ENCODE data around the gene ZFP57.
"Not testable (repeated sequence)": the region's sequence is repeated elsewhere in the genome, so short reads cannot be mapped to it uniquely, and the experiment has no call there.

The ZFP57 gene

GRCh38 chr6:29694637-29695036, 13.7 kb upstream of the ZFP57 start:
- DNase-seq: no peak

- no peak for DNase-seq
Observed at GRCh38 chr6:29685718-29686326, 4.9 kb upstream of the ZFP57 start.

GRCh38 chr6:29681811-29682210, 859 bp upstream of the ZFP57 start:
- DNase-seq: no peak

DNA sequence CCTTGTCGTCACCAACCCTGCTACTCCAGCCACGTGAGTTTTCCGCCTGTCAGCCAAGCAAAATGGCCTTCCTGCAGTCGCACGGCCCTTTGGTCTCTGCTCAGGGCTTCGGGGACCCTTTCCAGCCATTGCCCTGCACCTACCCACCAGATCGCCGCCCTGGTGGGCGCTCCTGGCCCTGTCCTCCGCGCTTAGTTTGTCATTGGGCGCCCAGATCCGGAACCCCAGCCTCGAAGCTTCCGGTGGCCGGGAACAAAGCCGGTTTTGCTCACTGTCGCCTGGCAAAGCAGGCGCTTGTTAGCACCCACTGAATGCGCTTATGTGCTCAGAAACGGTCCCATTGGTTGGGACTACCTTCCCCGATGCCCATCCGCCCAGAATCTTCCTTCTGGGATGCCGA, 536 bp downstream of the ZFP57 start:
- no peak for DNase-seq

DNA sequence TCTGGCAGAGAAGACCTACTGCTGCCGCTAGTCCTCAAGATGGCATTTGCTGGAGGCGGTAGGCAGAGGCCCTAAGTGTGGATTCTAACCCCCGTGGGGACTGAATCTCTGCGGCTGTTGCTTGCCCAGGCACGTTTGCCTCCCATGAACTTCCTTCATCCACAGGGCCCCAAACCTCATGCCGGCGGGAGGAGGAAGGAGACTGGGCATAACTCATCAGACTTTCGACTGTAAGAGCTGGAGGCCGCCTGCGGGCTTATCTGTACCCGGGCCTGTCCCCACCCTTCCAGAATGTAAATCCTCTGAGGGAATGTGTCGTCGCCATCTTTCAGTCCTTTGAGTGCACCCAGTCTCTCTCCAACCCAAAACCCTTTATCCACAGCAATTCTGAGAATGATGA, 990 bp downstream of the ZFP57 start:
- no peak for DNase-seq

DNA sequence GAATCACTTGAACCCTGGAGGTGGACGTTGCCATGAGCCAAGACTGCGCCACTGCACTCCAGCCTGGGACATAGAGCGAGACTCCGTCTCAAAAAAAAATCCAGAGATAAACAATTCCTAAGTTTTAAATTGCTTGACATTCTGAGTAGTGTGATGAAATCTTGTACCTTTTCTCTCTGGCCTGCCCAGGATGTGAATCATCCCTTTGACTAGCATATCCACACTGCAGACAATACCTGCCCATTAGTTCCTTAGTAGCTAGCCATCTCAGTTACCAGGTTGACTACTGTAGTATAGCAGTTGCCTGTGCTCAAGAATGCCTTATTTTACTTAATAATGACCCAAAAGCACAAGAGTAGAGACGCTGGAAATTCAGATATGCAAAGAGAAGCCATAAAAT, 2.8 kb downstream of the ZFP57 start:
- no peak for DNase-seq

DNA sequence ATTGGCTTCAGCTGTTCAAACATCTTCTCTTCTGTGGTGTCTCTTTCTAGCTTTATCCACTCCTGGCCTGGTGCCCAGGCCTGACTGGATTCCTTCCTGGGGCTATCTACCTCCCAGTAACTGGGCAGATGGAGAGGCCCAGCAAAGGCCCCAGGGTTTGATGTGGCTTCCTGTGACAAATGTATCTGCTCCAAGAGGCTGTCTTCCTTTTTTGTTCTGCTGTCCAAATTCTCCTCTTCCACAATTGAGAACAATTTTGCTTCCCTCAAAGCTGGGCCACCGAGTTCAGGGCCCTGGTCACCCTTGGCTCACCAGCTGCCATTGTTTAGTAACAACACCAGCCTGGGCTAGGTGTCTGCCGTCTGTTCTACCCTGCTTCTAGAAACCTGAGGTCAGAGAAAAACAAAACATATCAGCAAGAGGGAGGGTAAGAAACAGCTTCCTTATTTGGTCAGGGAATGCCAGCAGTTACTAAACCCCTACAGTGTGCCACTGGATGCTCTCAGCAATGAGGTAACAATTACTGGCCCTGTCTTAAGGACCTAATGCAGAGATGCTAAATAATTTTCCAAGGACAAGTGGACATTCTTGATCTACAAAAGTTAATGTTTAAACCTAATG, 3.9 kb downstream of the ZFP57 start:
- DNase-seq: no peak

DNA sequence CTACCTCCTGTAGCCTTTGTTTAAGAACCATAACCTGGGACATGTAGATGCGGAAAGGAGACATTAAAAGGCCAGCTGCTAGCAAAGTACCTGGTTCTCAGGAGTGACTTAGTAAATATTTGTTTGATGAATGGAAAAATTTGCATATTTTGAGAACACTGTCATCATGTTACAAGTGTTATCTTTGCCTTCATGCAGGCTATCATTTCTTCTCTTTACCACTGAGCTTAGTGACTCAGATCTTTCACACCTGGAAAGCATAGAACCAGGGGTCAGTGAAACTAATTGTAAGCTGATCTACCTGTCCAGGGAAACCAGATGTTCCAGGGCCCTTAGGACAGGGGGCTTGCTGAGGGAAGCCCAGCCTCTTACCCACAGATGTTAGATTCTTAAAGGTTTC, 5.4 kb downstream of the ZFP57 start:
- no peak for DNase-seq

- DNase-seq: no peak
Observed at GRCh38 chr6:29674008-29674407, 6.9 kb downstream of the ZFP57 start.

DNA sequence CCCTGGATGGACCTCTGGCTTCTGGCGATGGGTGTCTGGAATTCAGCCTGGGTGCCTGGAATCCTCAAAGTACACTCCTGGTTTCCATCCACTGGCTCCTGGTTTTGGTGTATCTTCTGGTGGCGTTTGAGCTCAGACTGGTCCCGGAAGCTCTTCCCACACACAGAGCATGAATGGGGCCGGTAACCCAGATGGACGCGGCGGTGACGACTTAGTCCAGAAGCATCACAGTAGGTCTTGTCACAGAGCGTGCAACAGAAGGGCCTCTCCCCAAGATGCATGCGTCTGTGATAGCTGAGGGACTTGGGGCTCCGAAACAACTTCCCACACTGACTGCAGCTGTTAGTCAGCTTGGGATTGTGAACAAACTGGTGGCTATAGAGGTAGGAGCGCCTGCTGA, 7.8 kb downstream of the ZFP57 start:
- DNase-seq: no peak

DNA sequence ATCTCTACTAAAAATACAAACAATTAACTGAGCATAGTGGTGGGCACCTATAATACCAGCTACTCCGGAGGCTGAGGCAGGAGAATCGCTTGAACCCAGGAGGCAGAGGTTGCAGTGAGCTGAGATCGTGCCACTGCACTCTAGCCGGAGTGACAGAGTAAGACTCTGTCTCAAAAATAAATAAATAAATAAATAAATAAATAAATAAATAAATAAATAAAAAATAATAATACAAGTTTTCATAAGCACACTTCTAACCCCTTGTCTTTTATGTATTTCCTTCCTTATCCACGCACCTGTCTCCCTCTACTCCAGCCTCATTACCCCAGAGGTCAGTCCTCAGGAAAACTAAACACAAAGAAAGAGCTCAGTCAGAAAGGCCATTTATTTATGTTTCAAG, 8.8 kb downstream of the ZFP57 start:
- DNase-seq: not testable (repeated sequence)

- no peak for DNase-seq
Observed at GRCh38 chr6:29671026-29671425, 9.9 kb downstream of the ZFP57 start.

DNA sequence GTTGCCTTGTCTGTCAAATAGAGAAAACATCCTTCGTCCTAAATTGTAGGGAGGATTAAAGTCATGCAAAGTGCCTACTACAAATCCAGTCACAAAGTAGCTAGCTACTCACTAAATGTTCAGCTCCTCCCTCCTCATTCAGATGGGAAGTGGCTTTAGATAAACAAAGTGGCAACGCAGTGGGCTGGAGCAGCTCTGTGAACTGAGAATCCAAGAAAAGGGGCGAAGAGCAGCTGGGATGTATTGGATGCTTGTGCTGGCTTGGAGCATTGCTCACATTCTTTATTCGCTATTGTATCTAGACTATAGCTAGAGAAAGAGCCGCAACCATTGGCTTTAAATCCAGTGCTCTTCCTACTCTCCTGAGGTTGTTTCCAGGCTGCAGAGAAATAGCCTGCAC, 13.8 kb downstream of the ZFP57 start:
- DNase-seq: no peak

- DNase-seq: no peak
Observed at GRCh38 chr6:29666826-29667130, 14.2 kb downstream of the ZFP57 start.

GRCh38 chr6:29665942-29666825, 14.8 kb downstream of the ZFP57 start:
- no peak for DNase-seq

DNA sequence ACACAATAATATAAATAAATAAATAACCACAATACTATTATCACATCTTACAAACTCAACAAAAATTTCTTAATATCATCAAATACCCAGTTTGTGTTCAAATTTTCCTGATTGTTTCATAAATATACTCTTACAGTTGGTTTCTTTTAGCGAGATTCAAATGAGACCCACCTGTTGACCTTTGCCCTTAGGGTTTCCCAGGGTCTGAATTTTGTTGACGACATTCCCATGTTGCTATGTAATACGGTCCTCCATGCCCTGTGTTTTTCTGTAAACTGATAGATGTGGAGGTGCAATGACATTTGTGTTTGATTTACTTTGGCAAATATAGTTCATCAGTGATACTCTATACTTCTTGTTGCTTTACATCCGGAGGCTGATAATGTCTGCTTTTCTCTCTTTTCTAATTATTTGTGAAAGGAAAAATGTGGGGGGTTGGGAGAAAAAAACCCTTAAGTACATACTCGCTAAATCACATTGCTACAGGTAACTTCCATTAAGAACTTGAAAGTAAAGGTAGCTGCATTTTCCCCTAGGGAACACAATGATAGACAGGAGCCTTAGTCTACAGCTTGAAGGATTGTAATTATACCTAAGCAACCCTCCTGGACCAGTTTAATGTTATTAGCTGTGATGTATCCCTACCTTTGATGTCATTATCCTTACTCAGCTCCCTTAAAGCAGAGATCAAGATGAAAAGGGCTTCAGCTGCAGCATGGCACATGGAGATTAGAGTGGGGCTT, 17.5 kb downstream of the ZFP57 start:
- no peak for DNase-seq

- DNase-seq: not testable (repeated sequence)
Observed at GRCh38 chr6:29661502-29662141, 19.3 kb downstream of the ZFP57 start.

DNA sequence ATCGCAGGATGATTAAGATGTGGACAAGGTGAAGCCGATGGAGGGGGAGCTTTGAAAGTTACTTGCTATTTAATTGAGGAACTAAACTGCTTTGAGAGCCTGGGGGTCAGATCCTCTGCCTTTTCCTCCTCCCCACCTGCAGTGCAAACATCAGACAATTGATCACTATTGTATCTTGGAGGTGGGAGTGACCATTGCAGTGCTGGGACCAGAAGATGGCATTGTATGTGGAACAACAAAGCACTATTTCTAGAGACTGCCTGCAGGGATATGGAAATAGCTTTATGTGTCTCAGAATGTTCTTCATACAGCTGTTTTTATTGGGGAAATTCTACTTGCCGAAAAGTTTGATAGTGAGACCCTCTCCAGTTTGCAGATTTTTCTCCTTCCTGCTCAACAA, 19.9 kb downstream of the ZFP57 start:
- DNase-seq: no peak

DNA sequence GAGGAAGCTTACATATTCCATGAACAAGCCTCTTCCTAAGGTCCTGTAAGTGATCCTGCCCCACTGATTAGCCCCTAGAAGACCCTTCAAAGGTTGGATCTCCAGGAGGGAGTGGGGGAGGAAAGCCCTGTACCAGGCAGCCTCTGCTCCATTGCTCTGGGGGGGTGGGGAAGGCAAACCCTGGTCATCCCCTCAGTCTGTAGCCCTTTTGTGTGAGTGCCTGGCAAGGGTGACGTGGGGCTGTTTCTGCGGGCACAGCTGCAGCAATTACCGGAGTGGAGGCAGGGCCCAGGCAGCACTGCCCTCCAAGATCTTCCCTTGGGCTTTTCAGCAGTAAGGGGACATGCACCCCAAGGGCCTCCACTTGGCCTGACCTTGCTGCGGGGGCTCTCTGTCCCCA, 24.2 kb downstream of the ZFP57 start, which contains the start of gene MOG:
Gene MOG (plus strand): TSS at position 295 of the 400 bp plus-strand sequence. CDS start 118 bp downstream, outside the sequence.
- no peak for DNase-seq

DNA sequence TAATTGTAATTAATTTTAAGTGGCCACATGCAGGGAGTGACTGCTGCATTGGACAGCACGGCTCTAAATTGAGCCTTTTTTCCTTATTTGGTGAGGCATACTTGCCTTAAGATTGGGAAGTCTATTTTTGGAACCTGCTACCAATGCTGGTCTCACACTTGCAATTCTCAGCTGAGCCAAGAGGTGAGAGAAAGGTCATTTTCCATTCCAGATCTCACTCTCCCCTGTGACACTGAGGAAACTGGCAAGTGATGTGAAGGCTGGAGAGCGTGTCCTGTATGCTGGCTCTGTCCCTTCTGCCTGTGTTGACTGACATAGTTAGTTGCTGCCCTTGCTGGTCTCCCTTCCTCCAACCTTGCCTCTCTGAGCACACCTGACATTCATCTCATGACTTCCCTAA, 24.8 kb downstream of the ZFP57 start:
- no peak for DNase-seq

GRCh38 chr6:29655658-29656057, 25.3 kb downstream of the ZFP57 start:
- no peak for DNase-seq

GRCh38 chr6:29653452-29654038, 27.4 kb downstream of the ZFP57 start:
- peak; percentile 82 for DNase-seq

- no peak for DNase-seq
Observed at GRCh38 chr6:29652198-29652584, 28.8 kb downstream of the ZFP57 start.

All from NCI-H2029 treated with DMSO at 0.1 percent for 48 hours (cell line).